ENCODE data around the gene CCDC106.

DNA sequence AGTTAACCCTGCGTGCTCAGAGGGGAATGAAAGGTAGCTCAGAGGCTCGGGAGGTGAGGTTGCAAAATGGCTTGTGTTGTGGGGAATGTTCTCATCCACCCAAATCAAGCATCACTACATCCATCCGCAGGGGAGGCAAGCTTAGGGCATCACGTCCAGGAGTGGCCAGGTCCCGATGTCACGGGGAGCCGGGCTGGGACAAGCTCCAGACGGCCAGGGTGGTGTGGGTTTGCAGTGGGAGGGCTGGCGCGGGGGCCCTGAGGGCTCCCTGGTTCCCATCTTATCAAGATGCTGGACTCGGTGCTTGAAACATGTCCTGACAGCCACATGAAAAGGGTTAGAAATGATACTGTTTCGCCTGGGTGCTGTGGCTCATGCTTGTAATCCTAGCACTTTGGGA is 52.8 kb downstream of the CCDC106 start:
- no peak for TF ChIP-seq CTCF (optimal IDR thresholded peaks at IDR 0.05 in 1 of 3, IDR thresholded peaks at IDR 0.05 in 1 of 3, conservative IDR thresholded peaks at IDR 0.05 in 1 of 3; ENCODE audit: extremely low read depth in 1 of 3, insufficient read depth in 2 of 3, low read length in 3 of 3)
- no peak for TF ChIP-seq EZH2 (IDR thresholded peaks at IDR 0.05; ENCODE audit: low read length)

All from keratinocyte (primary cell).